H1 (cell line): ENCODE measurements around the gene UROC1. TPM values are rescaled to one million over a fixed set of nuclear protein-coding genes. Genes with fewer than 3 reads are reported as not detected.
A peak's percentile ranks its signal among the peaks of the same experiment; 100 is the strongest.

Source experiments
- CTCF ChIA-PET: fragments of 300-600 bp; sonication (Branson Sonifier 250); formaldehyde crosslinking; loops from one replicate; lab custom pipeline; 2021; ENCODE audit not compliant: partially characterized antibody; lab: Charles Lee
- POLR2A ChIA-PET: fragments of 300-600 bp; sonication (Branson Sonifier 250); formaldehyde crosslinking; loops from one replicate; lab custom pipeline; 2021; ENCODE audit warnings: inconsistent platforms; ENCODE audit not compliant: partially characterized antibody; lab: Charles Lee
- DNase-seq, 2 experiments: peaks; one replicate each; pipeline versions ENCODE4 v3.0.0 to v3.0.0-alpha.2; 2010 to 2022; ENCODE audit warnings: low spot score in 2 of 2, low read depth in 1 of 2, mixed read lengths in 1 of 2
- FAIRE-seq: peaks from 2 replicates; lab custom pipeline; 2011; peaks lifted over from hg19 to GRCh38; lab: Jason Lieb, UNC
- H2AFZ ChIP-seq: 2 replicates; pipeline ENCODE4 v1.8.1; 2012; ENCODE audit warnings: low read length, inconsistent platforms
- H2AK5ac ChIP-seq: 2 replicates; pipeline ENCODE4 v1.6.1; 2013; ENCODE audit warnings: low read depth, low read length
- H2BK120ac ChIP-seq: replicated peaks from 2 replicates; pipeline ENCODE3; 2013; ENCODE audit warnings: low read depth, low read length, inconsistent platforms
- H2BK12ac ChIP-seq: 2 replicates; pipeline ENCODE4 v1.6.1; 2013; ENCODE audit warnings: low read depth, low read length
- H2BK15ac ChIP-seq: 2 replicates; pipeline ENCODE4 v1.6.1; 2013; ENCODE audit warnings: low read length
- H2BK20ac ChIP-seq: 2 replicates; pipeline ENCODE4 v1.6.1; 2013; ENCODE audit warnings: low read length
- H2BK5ac ChIP-seq: 2 replicates; pipeline ENCODE4 v1.6.1; 2013; ENCODE audit warnings: low read depth, low read length
- H3K14ac ChIP-seq: 2 replicates; pipeline ENCODE4 v1.6.1; 2013; ENCODE audit warnings: inconsistent platforms; ENCODE audit not compliant: insufficient read length
- H3K18ac ChIP-seq: 2 replicates; pipeline ENCODE4 v1.6.1; 2013; ENCODE audit warnings: low read length; ENCODE audit errors: extremely low read depth
- H3K23ac ChIP-seq: 2 replicates; pipeline ENCODE4 v1.6.1; 2013; ENCODE audit warnings: inconsistent platforms; ENCODE audit not compliant: insufficient read length
- H3K23me2 ChIP-seq: 2 replicates; pipeline ENCODE4 v1.6.1; 2013; ENCODE audit warnings: low read depth, low read length
- H3K27ac ChIP-seq: 2 replicates; pipeline ENCODE4 v1.6.1; 2011; ENCODE audit warnings: low read depth, low read length, inconsistent platforms
- H3K27me3 ChIP-seq, 4 experiments: replicated peaks in 1 of 4; 1 replicate in 1 of 4; 2 replicates in 3 of 4; pipeline versions ENCODE4 v1.6.1 to v1.8.1; 2011 to 2013; ENCODE audit warnings: low read length in 3 of 4, mild to moderate bottlenecking in 3 of 4, inconsistent platforms in 2 of 4, mixed read lengths in 2 of 4, moderate library complexity in 1 of 4; ENCODE audit not compliant: control insufficient read depth in 3 of 4, insufficient read depth in 3 of 4; ENCODE audit errors: extremely low read depth in 1 of 4
- H3K36me3 ChIP-seq, 4 experiments: 2 replicates each; pipeline versions ENCODE4 v1.6.1 to v1.8.1; 2011 to 2013; ENCODE audit warnings: mild to moderate bottlenecking in 4 of 4, low read length in 3 of 4, moderate library complexity in 2 of 4, control low read depth in 1 of 4, inconsistent platforms in 1 of 4; ENCODE audit not compliant: insufficient read depth in 4 of 4, control insufficient read depth in 2 of 4
- H3K4ac ChIP-seq: replicated peaks from 2 replicates; pipeline ENCODE3; 2013; ENCODE audit warnings: low read length, low read depth, mixed read lengths, inconsistent platforms; ENCODE audit not compliant: insufficient read length
- H3K4me1 ChIP-seq, 4 experiments: replicated peaks in 1 of 4; 1 replicate in 1 of 4; 2 replicates in 3 of 4; pipeline versions ENCODE4 v1.6.1 to v1.8.1; 2011 to 2013; ENCODE audit warnings: low read length in 3 of 4, inconsistent platforms in 2 of 4, mixed read lengths in 1 of 4; ENCODE audit not compliant: insufficient read depth in 4 of 4, control insufficient read depth in 3 of 4
- H3K4me2 ChIP-seq, 2 experiments: 2 replicates each; pipeline versions ENCODE4 v1.6.1 to v1.8.1; 2011 to 2013; ENCODE audit warnings: low read depth in 2 of 2, low read length in 2 of 2, control low read depth in 1 of 2, inconsistent platforms in 1 of 2, mild to moderate bottlenecking in 1 of 2; ENCODE audit not compliant: insufficient read depth in 1 of 2
- H3K4me3 ChIP-seq, 4 experiments: fragments of 200-600, 300-600 bp in 1 of 4; sonication (generic), shearing (Covaris generic), sonication (Bioruptor Twin) in 1 of 4; 2 replicates each; pipeline versions ENCODE4 v1.5.1 to v1.8.1; 2011 to 2016; ENCODE audit warnings: low read length in 4 of 4, low read depth in 3 of 4, control low read depth in 2 of 4, inconsistent platforms in 2 of 4, mild to moderate bottlenecking in 2 of 4, mixed read lengths in 1 of 4, moderate library complexity in 1 of 4; ENCODE audit not compliant: insufficient read depth in 2 of 4; ENCODE audit errors: extremely low read depth in 1 of 4
- H3K56ac ChIP-seq: replicated peaks from 2 replicates; pipeline ENCODE3; 2013; ENCODE audit warnings: low read depth, mild to moderate bottlenecking, mixed read lengths, low read length, inconsistent platforms; ENCODE audit not compliant: insufficient read length
- H3K79me1 ChIP-seq: 2 replicates; pipeline ENCODE4 v1.6.1; 2013; ENCODE audit warnings: low read depth, low read length, control low read depth
- H3K79me2 ChIP-seq, 2 experiments: 2 replicates each; pipeline versions ENCODE4 v1.6.1 to v1.8.1; 2012 to 2013; ENCODE audit warnings: low read length in 2 of 2, mild to moderate bottlenecking in 2 of 2, inconsistent platforms in 1 of 2; ENCODE audit not compliant: insufficient read depth in 2 of 2, control insufficient read depth in 1 of 2
- H3K9ac ChIP-seq, 4 experiments: replicated peaks in 1 of 4; 1 replicate in 1 of 4; 2 replicates in 3 of 4; pipeline versions ENCODE4 v1.6.1 to v1.8.1; 2011 to 2013; ENCODE audit warnings: low read depth in 3 of 4, low read length in 3 of 4, control low read depth in 2 of 4, mild to moderate bottlenecking in 2 of 4, moderate library complexity in 2 of 4, inconsistent platforms in 1 of 4; ENCODE audit errors: extremely low read depth in 1 of 4
- H3K9me3 ChIP-seq, 2 experiments: 2 replicates each; pipeline versions ENCODE4 v1.6.1 to v1.8.1; 2012 to 2013; ENCODE audit warnings: mild to moderate bottlenecking in 2 of 2, moderate library complexity in 2 of 2, control low read depth in 1 of 2, inconsistent platforms in 1 of 2, low read depth in 1 of 2, low read length in 1 of 2, mixed read lengths in 1 of 2; ENCODE audit not compliant: insufficient read depth in 2 of 2
- H4K20me1 ChIP-seq, 2 experiments: replicated peaks in 1 of 2; 2 replicates each; pipeline versions ENCODE3 to v1.8.1; 2011 to 2013; ENCODE audit warnings: inconsistent platforms in 2 of 2, low read length in 2 of 2, mild to moderate bottlenecking in 1 of 2; ENCODE audit not compliant: insufficient read depth in 2 of 2, control insufficient read depth in 1 of 2
- H4K5ac ChIP-seq: 2 replicates; pipeline ENCODE4 v1.6.1; 2013; ENCODE audit warnings: low read length, low read depth, mixed read lengths, inconsistent platforms; ENCODE audit not compliant: insufficient read length
- H4K8ac ChIP-seq: 2 replicates; pipeline ENCODE4 v1.8.0; 2013; ENCODE audit warnings: mild to moderate bottlenecking, moderate library complexity, low read length, inconsistent platforms; ENCODE audit not compliant: insufficient read depth; ENCODE audit errors: extremely low read depth
- H4K91ac ChIP-seq: replicated peaks from 2 replicates; pipeline ENCODE3; 2013; ENCODE audit warnings: low read length, mixed read lengths, inconsistent platforms; ENCODE audit not compliant: insufficient read length
- EP300 ChIP-seq, 2 experiments: IDR thresholded peaks; 1 replicate in 1 of 2; 2 replicates in 1 of 2; pipeline ENCODE4 v1.6.1; 2011 to 2012; ENCODE audit warnings: low read depth in 2 of 2, low read length in 2 of 2, mild to moderate bottlenecking in 2 of 2, borderline replicate concordance in 1 of 2, inconsistent platforms in 1 of 2, moderate library complexity in 1 of 2
- GTF2F1 ChIP-seq: IDR thresholded peaks from 2 replicates; pipeline ENCODE4 v1.6.1; 2012; ENCODE audit warnings: low read depth, low read length, improper control_type of control experiment, borderline replicate concordance
- HDAC6 ChIP-seq: IDR thresholded peaks from one replicate; pipeline ENCODE4 v1.7.1; 2012; ENCODE audit warnings: low read depth, mild to moderate bottlenecking, inconsistent platforms, low read length, moderate library complexity
- NANOG ChIP-seq: IDR thresholded peaks from 2 replicates; pipeline ENCODE4 v1.6.1; 2011; ENCODE audit warnings: low read length, low read depth, mild to moderate bottlenecking, inconsistent platforms; ENCODE audit not compliant: insufficient read depth, poor library complexity, severe bottlenecking
- NRF1 ChIP-seq: IDR thresholded peaks from 2 replicates; pipeline ENCODE4 v1.6.1; 2011; ENCODE audit warnings: mild to moderate bottlenecking, low read depth, low read length, improper control_type of control experiment
- RAD21 ChIP-seq, 2 experiments: IDR thresholded peaks in 1 of 2; conservative IDR thresholded peaks in 1 of 2; 2 replicates each; pipeline ENCODE4 v1.6.1; 2011; ENCODE audit warnings: low read depth in 2 of 2, low read length in 2 of 2, improper control_type of control experiment in 1 of 2, inconsistent platforms in 1 of 2, mild to moderate bottlenecking in 1 of 2, moderate library complexity in 1 of 2
- TAF7 ChIP-seq: optimal IDR thresholded peaks from 2 replicates; pipeline ENCODE3; 2011; ENCODE audit warnings: low read depth, mild to moderate bottlenecking, inconsistent platforms, low read length, moderate library complexity, borderline replicate concordance
- WGBS, 2 experiments: shearing (Covaris generic) in 1 of 2; methylation state at CpG; one replicate each; pipeline versions ENCODE4 v1.1.6 to v1.1.7; 2013 to 2015; ENCODE audit warnings: low lambda C conversion rate in 2 of 2, mixed read lengths in 2 of 2, inconsistent platforms in 1 of 2, low coverage in 1 of 2, missing lambda C conversion rate in 1 of 2; ENCODE audit not compliant: insufficient replicate concordance in 2 of 2, insufficient coverage in 1 of 2, insufficient read length in 1 of 2; ENCODE audit errors: extremely low coverage in 1 of 2, missing lambda C conversion rate in 1 of 2; 5-methylcytosine and 5-hydroxymethylcytosine counted together
- polyA plus RNA-seq, 7 experiments: library from polyadenylated mRNA; depleted of rRNA in 3 of 7; stranded (reverse) in 5 of 7; unstranded in 2 of 7; fragments of >200 nt in 5 of 7; fragments of 200-250 nt in 2 of 7; gene quantifications; 1 replicate in 5 of 7; 2 replicates in 1 of 7; 4 replicates in 1 of 7; pipeline versions ENCODE4 v1.2.1 to v1.2.3, GENCODE V29; 2011 to 2013; ENCODE audit warnings: missing spikeins in 2 of 7, mixed read lengths in 2 of 7
- total RNA-seq: library from RNA; stranded (reverse); fragmentation: NEBNext Ultra II Directional; extraction: Animal tissue kit (Norgen Biotek cat#: 25700); gene quantifications from 2 replicates; pipeline ENCODE4 v1.2.1, GENCODE V29; 2021
- TF ChIP-seq, protein P1 (sequence below): IDR thresholded peaks from 2 replicates; pipeline ENCODE4 v1.6.1; 2012; ENCODE audit warnings: inconsistent platforms
- TF ChIP-seq, protein P2 (sequence below): IDR thresholded peaks from 2 replicates; pipeline ENCODE4 v1.6.1; 2011; ENCODE audit warnings: low read length, improper control_type of control experiment

UROC1 gene
- total and polyA plus RNA-seq, 2 of the 8 experiments (the other 6 are each of a cell fraction or from before 2014, with no cell fraction given) = 0.03 TPM; not detected in 1

DNA sequence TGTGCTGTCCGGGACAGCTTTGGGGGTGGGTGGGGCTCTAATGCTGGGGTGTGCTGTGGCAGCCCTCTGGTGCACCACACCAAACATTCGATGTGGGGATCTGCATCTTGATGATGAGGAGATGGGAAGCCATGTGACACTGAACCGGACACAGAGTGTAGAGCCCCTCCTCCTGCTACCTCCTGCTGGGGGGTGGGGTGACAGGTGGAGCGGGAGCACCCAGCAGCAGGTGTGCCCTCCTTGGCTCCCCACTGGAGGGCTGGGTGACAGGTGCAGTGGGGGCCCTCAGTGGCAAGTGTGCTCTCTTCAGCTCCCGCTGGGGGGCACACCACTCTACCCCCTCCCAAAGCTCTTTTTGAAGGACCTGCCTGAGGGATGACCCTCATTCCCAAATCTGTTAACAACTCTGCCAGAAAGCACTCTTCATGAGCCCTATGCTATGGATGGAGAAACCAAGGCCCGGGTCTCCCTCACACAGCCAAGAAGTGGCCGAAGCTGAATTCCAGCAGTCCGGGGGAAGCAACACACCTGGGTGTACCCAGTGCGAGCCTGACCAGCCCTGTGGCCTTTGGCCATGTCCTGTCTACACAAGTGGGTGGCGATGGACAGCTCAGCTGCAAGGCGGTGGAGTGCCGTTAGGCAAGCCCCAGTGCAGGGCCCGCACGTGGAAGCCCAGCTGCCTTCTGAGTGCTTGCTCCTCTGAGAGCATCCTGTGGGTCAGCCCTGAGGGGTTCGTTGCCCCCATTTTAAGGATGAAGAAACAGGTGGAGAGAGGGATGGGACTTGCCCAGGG, 609 bp upstream of the UROC1 start:
- H2BK20ac ChIP-seq = no peak overlapping the region
- H3K27me3 ChIP-seq = peaks cover 0 to 5% (median 3%) of the 10 kb centered on the region in 4 experiments; a peak in 5 of 7 replicates
- H3K18ac ChIP-seq = no peak overlapping the region
- H3K36me3 ChIP-seq = no peaks in the 10 kb centered on the region
- no peaks in the 10 kb centered on the region; the same call in 1 of the 2 replicates for H3K23me2 ChIP-seq
- no peaks in the 10 kb centered on the region; a peak in 1 of 7 replicates for H3K4me1 ChIP-seq
- H3K4ac ChIP-seq = no peak overlapping the region
- no peak for FAIRE-seq
- no peaks in the 10 kb centered on the region for H3K9me3 ChIP-seq
- no peak overlapping the region for H3K56ac ChIP-seq
- CTCF ChIA-PET = interaction anchor here (0.7 to 1.2 kb wide), 5 partner anchors 14 to 143 kb away, joined by 3 to 6 read pairs (median 3); no protein-coding TSS in a partner anchor
- H3K79me2 ChIP-seq = no peaks in the 10 kb centered on the region
- no peak overlapping the region for H2AK5ac ChIP-seq
- H2BK5ac ChIP-seq = no peak overlapping the region
- no peak overlapping the region for H2BK120ac ChIP-seq
- no peak overlapping the region for H2AFZ ChIP-seq
- no peak overlapping the region for H3K4me3 ChIP-seq
- no peak overlapping the region for H2BK12ac ChIP-seq
- no peak overlapping the region for H3K27ac ChIP-seq
- H3K79me1 ChIP-seq = no peaks in the 10 kb centered on the region
- no peak overlapping the region for H2BK15ac ChIP-seq
- H4K5ac ChIP-seq = no peak overlapping the region
- no peaks in the 10 kb centered on the region for H4K20me1 ChIP-seq
- no peak overlapping the region for H3K23ac ChIP-seq
- WGBS, 2 experiments = 87% methylated on average over 15 of the region's 15 CpGs; no CpG with 5 or more reads in 1 of the 2 experiments
- H3K14ac ChIP-seq = no peak overlapping the region
- POLR2A ChIA-PET = no interaction called here
- no peak overlapping the region for H3K4me2 ChIP-seq
- peak overlapping the region; percentile 82; the same call in 1 of the 2 replicates for H4K8ac ChIP-seq
- no peak overlapping the region for H3K9ac ChIP-seq
- no peak overlapping the region for H4K91ac ChIP-seq
- DNase-seq = no peak
- TF ChIP-seq TAF7 = no peak
- TF ChIP-seq, protein P1, sequence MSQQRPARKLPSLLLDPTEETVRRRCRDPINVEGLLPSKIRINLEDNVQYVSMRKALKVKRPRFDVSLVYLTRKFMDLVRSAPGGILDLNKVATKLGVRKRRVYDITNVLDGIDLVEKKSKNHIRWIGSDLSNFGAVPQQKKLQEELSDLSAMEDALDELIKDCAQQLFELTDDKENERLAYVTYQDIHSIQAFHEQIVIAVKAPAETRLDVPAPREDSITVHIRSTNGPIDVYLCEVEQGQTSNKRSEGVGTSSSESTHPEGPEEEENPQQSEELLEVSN = no peak
- no peak for TF ChIP-seq HDAC6
- TF ChIP-seq GTF2F1 = no peak
- TF ChIP-seq RAD21 (IDR thresholded peaks at IDR 0.05 in 1 of 2, conservative IDR thresholded peaks at IDR 0.05 in 1 of 2; ENCODE audit: low read depth in 2 of 2, low read length in 2 of 2) = no peak
- no peak for TF ChIP-seq NRF1
- TF ChIP-seq NANOG = no peak
- TF ChIP-seq, protein P2, sequence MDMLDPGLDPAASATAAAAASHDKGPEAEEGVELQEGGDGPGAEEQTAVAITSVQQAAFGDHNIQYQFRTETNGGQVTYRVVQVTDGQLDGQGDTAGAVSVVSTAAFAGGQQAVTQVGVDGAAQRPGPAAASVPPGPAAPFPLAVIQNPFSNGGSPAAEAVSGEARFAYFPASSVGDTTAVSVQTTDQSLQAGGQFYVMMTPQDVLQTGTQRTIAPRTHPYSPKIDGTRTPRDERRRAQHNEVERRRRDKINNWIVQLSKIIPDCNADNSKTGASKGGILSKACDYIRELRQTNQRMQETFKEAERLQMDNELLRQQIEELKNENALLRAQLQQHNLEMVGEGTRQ = no peak
- TF ChIP-seq EP300 (IDR thresholded peaks at IDR 0.05; ENCODE audit: borderline replicate concordance in 1 of 2, low read depth in 2 of 2, low read length in 2 of 2) = no peak
